Prostate gland (tissue), 2 donors: ENCODE results near the gene UMPS.

ENCODE experiments used
- CTCF ChIP-seq, 4 experiments: fragments of 200-600 bp in 2 of 4; fragments of 450-650 bp in 2 of 4; sonication (generic) in 2 of 4; IDR thresholded peaks; 1 replicate in 3 of 4; 2 replicates in 1 of 4; pipeline ENCODE4 v1.5.1; 2016 to 2019; ENCODE audit warnings: antibody characterized with exemption in 4 of 4, mild to moderate bottlenecking in 2 of 4, moderate library complexity in 2 of 4
- POLR2A ChIP-seq: fragments of 450-650 bp; IDR thresholded peaks from one replicate; pipeline ENCODE4 v1.6.1; 2016; ENCODE audit warnings: antibody characterized with exemption, mild to moderate bottlenecking

DNA sequence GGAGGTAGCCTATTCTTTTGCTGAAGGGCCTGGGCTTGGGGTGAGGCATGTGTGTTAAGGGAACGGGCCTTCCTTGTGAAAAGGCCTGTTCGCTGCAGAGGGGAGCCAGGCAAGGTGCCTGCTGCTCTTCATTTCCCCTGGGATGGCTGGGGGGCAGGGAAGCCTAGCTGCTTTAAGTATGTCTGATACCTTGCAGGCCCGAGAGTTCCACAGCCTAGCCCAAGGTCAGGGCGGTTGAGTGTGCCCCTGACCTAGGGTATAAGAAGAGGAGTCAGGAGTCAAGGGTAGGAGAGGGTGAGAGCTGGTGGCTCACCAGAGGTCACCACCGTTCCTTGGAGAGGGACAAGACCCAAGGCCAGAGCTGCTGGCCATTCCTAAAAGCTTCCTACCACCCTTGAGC lies 46.6 kb downstream of the UMPS start:
- TF ChIP-seq CTCF (IDR thresholded peaks at IDR 0.05) (no peak), POLR2A (no peak)
